Measurements from ENCODE around the gene ATRNL1. TPM values are rescaled to one million over a fixed set of nuclear protein-coding genes. Genes with fewer than 3 reads are reported as not detected.

The ATRNL1 gene
- total and polyA plus RNA-seq, 2 of the 8 experiments (the other 6 are each of a cell fraction or from before 2014, with no cell fraction given), result 5.1 to 17.6 TPM

DNA sequence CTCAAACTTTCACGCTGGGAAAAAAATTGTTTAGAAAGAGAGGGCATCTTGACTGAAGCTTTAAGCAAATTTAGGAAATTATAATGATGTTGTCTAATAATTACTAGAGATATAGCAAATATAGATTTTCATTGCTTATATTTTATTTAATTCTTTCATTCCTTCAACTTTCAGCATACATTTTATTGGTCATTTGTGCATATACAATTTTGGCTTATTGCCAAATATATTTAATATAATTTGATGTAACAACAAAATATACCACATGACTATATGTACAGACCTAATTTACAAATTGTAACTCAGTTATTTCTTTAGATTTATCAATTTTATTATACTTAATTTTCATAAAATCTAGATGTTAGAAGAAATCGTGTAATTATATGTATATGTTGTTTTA, 390.1 kb downstream of the ATRNL1 start:
- Histone ChIP-seq H2BK12ac (ENCODE audit: low read depth, low read length) (no peak overlapping the region), H4K91ac (replicated peaks; ENCODE audit: insufficient read length, low read length) (no peak overlapping the region), H3K79me1 (ENCODE audit: low read depth, low read length) (no peaks in the 10 kb centered on the region), H3K4me3 (ENCODE audit: extremely low read depth in 1 of 4, insufficient read depth in 2 of 4, low read depth in 3 of 4, low read length in 4 of 4) (no peak overlapping the region), H2BK20ac (ENCODE audit: low read length) (no peak overlapping the region), H3K9ac (replicated peaks in 1 of 4; ENCODE audit: extremely low read depth in 1 of 4, low read depth in 3 of 4, low read length in 3 of 4) (no peak overlapping the region), H3K14ac (ENCODE audit: insufficient read length) (no peak overlapping the region), H3K4me1 (replicated peaks in 1 of 4; ENCODE audit: control insufficient read depth in 3 of 4, insufficient read depth in 4 of 4, low read length in 3 of 4) (no peaks in the 10 kb centered on the region), H3K23me2 (ENCODE audit: low read depth, low read length) (no peaks in the 10 kb centered on the region), H4K8ac (ENCODE audit: extremely low read depth, insufficient read depth, low read length) (no peak overlapping the region), H4K5ac (ENCODE audit: insufficient read length, low read depth, low read length) (no peak overlapping the region), H3K27me3 (replicated peaks in 1 of 4; ENCODE audit: control insufficient read depth in 3 of 4, extremely low read depth in 1 of 4, insufficient read depth in 3 of 4, low read length in 3 of 4) (no peaks in the 10 kb centered on the region), H4K20me1 (replicated peaks in 1 of 2; ENCODE audit: control insufficient read depth in 1 of 2, insufficient read depth in 2 of 2, low read length in 2 of 2) (no peaks in the 10 kb centered on the region), H2BK5ac (ENCODE audit: low read depth, low read length) (no peak overlapping the region), H3K36me3 (ENCODE audit: control insufficient read depth in 2 of 4, insufficient read depth in 4 of 4, low read length in 3 of 4) (no peaks in the 10 kb centered on the region), H3K23ac (ENCODE audit: insufficient read length) (no peak overlapping the region), H3K56ac (replicated peaks; ENCODE audit: insufficient read length, low read depth, low read length) (no peak overlapping the region), H2AFZ (ENCODE audit: low read length) (no peak overlapping the region), H3K9me3 (ENCODE audit: insufficient read depth in 2 of 2, low read depth in 1 of 2, low read length in 1 of 2) (no peaks in the 10 kb centered on the region), H3K4ac (replicated peaks; ENCODE audit: insufficient read length, low read depth, low read length) (no peak overlapping the region), H3K79me2 (ENCODE audit: control insufficient read depth in 1 of 2, insufficient read depth in 2 of 2, low read length in 2 of 2) (no peaks in the 10 kb centered on the region), H3K27ac (ENCODE audit: low read depth, low read length) (no peak overlapping the region), H3K18ac (ENCODE audit: extremely low read depth, low read length) (no peak overlapping the region), H2AK5ac (ENCODE audit: low read depth, low read length) (no peak overlapping the region), H2BK120ac (replicated peaks; ENCODE audit: low read depth, low read length) (no peak overlapping the region), H3K4me2 (ENCODE audit: insufficient read depth in 1 of 2, low read depth in 2 of 2, low read length in 2 of 2) (no peak overlapping the region), H2BK15ac (ENCODE audit: low read length) (no peak overlapping the region)
- ChIA-PET POLR2A (ENCODE audit: partially characterized antibody) (no interaction called here), CTCF (ENCODE audit: partially characterized antibody) (no interaction called here)
- no peak for FAIRE-seq
- no peak for DNase-seq (ENCODE audit: low read depth in 1 of 2, low spot score in 2 of 2)
- 95% methylated on average over 2 of the region's 2 CpGs; no CpG with 5 or more reads in 1 of the 2 experiments for WGBS, 2 experiments (ENCODE audit: extremely low coverage in 1 of 2, insufficient coverage in 1 of 2, insufficient read length in 1 of 2, insufficient replicate concordance in 2 of 2, low coverage in 1 of 2, low lambda C conversion rate in 2 of 2, missing lambda C conversion rate in 1 of 2)
- no peak for TF ChIP-seq SP2 (IDR thresholded peaks at IDR 0.05; ENCODE audit: low read length)
- TF ChIP-seq MAFK (IDR thresholded peaks at IDR 0.05; ENCODE audit: low read depth, low read length), result no peak
- TF ChIP-seq ZNF274 (IDR thresholded peaks at IDR 0.05; ENCODE audit: borderline replicate concordance, extremely low read depth, low read length), result no peak
- TF ChIP-seq EP300 (IDR thresholded peaks at IDR 0.05; ENCODE audit: borderline replicate concordance in 1 of 2, low read depth in 2 of 2, low read length in 2 of 2), result no peak

All from H1 (cell line).